NCI-H69 (cell line): ENCODE data around the gene ACTG1.
A peak's percentile ranks its signal among the peaks of the same experiment; 100 is the strongest.
"Not testable (repeated sequence)": the region's sequence is repeated elsewhere in the genome, so short reads cannot be mapped to it uniquely, and the experiment has no call there.

Experiments used
- DNase-seq: peaks from one replicate; lab custom pipeline; 2025; lab: John Stamatoyannopoulos, UW

ACTG1 gene

DNA sequence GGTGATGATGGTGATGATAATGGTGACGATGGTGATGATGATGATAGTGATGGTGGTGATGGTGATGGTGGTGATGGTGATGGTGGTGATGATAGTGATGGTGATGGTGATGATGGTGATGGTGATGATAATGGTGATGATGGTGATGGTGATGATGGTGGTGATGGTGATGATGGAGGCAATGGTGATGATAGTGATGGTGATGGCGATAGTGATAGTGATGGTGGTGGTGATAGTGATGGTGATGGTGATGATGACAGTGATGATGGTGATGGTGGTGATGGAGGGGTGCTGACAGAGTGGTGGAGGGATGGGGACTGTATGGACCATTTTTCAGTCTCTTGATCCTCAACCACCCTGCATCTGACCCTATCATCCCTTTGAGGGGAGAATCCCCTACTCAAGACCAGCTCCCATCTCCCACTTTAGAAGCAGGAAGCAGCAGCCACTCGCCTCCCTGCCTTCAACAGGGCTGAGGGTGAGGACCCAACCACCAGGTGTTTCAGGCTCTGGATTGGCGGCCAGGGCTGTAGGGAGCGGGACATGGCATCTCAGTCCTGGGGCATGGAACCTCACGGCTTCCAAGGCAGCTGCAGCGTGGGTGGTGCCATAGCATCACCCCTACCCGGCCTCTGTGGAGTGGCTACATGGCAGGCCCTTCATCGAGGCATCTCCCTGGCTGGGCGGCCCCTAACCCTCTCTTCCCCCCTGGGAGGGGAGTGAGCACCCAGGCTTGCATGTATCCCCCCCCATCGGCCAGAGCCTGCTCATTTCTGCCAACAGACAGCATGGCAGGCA is 20.1 kb upstream of the ACTG1 start:
- no peak for DNase-seq

DNA sequence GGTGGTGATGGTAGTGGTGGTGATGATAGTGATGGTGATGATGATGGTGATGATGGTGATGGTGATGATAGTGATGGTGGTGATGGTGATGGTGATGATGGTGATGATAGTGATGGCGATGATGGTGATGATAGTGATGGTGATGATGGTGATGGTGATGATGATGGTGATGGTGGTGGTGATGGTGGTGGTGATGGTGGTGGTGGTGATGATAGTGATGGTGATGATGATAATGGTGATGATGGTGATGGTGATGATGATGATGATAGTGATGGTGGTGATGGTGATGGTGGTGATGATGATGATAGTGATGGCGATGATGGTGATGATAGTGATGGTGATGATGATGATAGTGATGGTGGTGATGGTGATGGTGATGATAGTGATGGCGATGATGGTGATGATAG is 19.4 kb upstream of the ACTG1 start:
- DNase-seq, result not testable (repeated sequence)

DNA sequence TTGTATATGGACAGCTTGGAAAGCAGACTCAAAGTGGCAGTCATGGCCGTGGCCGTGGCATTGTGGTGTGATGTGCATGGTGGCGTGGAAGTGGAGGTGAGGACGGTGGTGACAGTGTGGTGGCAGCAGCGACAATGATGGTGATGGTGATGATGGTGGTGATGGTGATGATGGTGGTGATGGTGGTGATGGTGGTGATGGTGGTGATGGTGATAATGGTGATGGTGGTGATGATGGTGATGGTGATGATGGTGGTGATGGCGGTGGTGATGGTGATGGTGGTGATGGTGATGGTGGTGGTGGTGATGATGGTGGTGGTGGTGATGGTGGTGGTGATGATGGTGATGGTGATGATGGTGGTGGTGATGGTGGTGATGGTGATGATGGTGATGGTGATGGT is 18.4 kb upstream of the ACTG1 start:
- not testable (repeated sequence) for DNase-seq

DNA sequence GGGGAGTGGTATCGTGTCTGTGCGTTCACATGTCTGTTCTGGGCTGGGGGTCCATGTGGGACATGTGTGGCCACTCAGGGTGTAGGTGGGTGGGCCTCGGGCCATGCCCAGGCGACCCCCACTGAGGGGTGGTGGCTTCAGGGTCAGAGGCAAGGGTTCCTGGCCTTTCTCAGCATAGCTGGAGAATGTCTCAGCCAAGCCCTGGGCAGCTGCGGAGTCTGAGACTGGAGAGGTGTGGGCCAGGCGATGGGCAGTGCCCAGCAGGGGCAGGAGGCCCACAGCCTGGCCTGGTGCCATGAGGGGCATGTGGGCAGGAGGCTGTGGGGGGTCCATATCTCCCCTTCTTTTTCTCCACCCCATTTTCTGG is 16.8 kb upstream of the ACTG1 start:
- no peak for DNase-seq

DNA sequence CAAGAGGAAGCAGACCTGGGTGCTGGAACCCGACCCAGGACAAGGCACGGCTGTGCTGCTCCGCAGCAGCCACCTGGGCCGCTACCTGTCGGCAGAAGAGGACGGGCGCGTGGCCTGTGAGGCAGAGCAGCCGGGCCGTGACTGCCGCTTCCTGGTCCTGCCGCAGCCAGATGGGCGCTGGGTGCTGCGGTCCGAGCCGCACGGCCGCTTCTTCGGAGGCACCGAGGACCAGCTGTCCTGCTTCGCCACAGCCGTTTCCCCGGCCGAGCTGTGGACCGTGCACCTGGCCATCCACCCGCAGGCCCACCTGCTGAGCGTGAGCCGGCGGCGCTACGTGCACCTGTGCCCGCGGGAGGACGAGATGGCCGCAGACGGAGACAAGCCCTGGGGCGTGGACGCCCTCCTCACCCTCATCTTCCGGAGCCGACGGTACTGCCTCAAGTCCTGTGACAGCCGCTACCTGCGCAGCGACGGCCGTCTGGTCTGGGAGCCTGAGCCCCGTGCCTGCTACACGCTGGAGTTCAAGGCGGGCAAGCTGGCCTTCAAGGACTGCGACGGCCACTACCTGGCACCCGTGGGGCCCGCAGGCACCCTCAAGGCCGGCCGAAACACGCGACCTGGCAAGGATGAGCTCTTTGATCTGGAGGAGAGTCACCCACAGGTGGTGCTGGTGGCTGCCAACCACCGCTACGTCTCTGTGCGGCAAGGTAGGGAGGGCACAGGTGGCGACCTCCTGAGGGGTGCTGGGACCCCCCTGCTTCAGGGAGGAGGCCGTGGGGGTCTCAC is 16.2 kb upstream of the ACTG1 start:
- peak; percentile 78 for DNase-seq

DNA sequence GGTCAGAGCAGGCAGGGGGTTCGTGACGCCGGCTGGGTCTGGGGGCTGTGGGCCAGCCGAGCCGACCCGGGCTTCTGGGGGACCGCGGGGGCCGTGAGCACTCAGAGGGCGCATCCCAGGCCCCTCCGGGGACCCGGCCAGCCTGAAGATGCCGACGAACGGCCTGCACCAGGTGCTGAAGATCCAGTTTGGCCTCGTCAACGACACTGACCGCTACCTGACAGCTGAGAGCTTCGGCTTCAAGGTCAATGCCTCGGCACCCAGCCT is 15.7 kb upstream of the ACTG1 start:
- no peak for DNase-seq

DNA sequence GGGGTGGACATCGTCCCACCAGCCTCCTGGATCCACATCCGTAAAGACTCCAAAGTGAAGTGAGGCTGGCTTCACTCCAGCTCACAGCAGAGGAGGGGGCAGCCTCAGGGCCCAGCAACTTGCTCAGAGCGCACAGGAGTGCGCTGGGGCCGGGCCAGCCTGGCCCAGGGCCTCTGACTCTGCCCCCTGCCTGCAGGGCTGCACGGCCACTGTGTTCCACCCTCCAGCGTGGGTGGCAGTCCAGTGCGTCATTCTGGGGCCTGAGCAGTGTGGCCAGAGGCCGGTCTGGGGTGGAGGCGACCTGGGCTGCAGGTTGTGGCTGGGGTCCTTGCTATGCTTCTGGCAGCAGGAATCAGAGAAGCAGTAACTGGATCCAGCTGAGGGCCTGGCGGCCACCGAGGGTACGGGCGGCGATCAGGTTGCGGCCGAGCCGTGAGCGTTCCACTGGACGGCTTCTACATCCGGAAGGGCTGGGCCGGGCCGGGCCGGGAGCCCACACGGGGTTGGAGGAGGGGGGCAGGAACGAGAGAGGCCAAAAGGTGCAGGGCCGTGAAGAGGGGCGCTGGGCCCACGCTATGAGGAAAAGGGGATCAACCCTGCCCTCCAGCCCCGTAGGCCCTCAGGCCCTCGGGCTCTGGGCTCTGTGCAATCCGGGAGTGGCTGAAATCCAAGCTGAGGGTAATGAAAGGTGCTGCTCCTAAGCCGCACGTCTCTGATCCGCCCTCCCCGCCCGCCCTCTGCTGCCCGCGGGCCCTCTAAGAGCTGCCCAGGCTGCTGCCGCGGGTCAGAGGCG is 15.2 kb upstream of the ACTG1 start, which contains the start of gene FSCN2:
FSCN2 (plus strand) TSS at position 787 of the 793 bp plus-strand sequence. CDS start 155 bp downstream, outside the sequence.
- no peak for DNase-seq

DNA sequence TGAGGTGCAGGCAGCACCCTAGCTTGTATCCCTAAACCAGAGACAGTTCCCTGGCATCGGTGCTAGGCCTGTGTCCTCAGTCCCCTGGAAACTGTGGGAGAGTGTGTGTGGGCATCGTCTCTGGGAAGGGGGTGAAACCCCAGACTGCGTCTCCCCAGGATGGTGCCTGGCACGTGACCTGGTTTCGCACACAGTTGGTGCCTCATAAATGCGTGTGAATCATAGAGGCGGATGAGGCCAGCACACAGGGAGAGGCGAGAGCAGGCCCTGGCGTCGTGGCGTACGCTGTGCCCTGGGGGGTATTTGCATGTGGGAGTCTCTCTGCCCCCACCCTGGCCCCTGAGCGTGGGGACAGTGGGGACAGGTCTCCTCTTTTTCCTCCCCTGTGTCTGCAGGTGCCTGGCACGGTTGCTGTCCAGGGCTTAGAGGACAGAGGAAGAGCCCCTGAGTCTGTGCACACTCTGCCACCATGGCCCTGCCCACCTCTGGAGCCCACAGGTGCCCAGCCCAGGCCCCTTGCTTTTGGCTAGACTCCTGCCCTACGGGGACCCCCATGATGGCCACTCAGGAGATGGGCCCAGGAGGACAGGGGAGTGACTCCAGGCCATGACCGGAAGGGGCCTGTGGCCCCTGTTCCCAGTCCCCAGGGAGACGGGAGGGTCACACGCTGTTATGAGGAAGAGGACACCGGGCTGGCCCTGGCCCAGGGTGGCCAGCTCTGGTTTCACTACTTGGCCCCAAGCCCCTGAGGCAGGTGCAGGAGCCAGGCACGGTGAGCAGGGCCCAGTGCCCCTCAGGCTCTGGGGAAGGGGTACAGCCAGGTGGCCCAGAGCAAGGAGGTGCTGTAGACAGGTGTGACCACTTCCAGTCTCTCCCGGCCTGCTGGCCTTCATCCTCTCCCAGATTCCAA is 14.3 kb upstream of the ACTG1 start:
- no peak for DNase-seq

DNA sequence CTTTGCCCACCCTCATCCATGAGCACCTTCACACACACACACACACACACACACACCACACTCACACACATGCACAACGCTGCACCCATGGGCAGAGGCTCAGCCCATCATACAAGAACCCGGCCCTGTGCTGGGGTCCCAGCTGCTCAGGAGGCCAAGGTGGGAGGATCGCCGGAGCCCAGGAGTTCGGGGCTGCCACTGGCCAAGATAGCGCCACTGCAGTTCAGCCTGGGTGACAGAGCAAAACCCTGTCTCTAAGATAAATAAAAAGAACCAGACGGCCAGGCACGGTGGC is 12.2 kb upstream of the ACTG1 start:
- DNase-seq, result no peak

DNA sequence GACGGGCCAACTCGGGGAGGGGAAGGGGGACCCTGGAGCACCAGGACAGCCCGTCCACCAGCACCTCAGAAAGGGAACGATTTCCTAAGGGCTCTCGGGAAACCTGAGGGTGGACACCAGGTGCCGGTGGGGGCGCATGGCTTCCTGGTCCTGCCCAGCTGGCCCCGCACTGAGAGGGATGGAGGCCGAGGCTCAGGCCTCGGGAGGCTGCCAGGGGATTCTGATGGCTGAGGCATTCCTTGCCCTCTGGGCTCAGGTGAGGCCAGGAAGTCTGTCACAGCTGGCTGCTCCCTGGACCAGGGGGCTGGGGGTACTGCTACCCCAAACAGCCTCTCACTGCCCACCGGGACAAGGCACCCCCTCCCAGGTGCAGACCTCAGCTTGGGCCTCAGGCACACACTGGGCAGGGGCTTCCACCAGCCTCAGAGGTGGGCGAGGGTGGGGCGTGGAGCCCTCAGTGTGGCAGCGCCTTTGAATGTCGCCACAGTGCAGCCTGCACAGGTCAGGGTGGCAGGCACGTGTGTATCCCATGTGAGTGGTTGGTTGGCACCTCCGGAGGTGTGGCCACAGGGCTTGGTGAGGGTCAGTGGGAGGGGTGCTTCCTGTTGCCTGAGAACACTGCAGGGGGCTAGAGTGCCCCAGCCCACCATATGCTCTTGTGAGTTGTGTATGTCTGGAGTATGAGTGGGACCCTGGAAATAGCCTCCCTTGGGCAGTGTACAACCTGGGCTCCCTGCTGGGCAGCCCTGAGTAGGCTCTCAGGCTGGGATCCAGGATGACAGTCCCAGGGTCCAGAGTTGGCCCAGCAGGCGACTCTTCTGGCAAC is 11.7 kb upstream of the ACTG1 start:
- peak; percentile 76 for DNase-seq

DNA sequence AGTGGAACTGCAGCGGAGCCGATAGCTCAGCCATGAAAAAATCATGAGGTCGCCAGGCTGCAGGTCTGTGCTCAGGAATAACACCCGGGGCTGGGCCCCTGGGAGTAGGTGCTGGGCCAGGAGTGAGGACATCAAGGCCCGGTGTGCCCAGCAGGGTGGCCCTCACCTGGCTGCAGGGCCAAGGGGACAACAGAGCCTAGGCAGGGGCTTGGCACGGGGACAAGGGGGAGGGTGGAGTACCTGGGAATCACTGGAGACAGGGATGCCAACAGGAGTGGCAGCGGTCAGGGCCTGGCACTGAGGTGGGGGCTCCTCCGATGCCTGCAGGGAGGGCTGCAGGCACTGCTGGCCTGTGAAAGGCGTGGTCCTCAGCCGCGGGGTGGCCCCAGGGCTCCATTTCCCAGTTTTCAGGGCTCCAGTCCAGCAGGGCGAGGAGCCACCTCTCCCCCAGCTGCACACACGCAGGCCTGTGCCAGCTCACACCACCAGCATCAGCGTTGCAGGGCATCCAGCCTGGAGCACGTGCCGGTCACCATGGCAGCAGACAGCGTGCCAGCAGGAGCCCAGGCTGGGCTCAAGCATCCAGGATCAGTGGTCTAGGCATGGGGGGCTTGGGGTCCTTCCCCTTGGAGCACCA is 10.9 kb upstream of the ACTG1 start:
- DNase-seq, result peak; percentile 90

DNA sequence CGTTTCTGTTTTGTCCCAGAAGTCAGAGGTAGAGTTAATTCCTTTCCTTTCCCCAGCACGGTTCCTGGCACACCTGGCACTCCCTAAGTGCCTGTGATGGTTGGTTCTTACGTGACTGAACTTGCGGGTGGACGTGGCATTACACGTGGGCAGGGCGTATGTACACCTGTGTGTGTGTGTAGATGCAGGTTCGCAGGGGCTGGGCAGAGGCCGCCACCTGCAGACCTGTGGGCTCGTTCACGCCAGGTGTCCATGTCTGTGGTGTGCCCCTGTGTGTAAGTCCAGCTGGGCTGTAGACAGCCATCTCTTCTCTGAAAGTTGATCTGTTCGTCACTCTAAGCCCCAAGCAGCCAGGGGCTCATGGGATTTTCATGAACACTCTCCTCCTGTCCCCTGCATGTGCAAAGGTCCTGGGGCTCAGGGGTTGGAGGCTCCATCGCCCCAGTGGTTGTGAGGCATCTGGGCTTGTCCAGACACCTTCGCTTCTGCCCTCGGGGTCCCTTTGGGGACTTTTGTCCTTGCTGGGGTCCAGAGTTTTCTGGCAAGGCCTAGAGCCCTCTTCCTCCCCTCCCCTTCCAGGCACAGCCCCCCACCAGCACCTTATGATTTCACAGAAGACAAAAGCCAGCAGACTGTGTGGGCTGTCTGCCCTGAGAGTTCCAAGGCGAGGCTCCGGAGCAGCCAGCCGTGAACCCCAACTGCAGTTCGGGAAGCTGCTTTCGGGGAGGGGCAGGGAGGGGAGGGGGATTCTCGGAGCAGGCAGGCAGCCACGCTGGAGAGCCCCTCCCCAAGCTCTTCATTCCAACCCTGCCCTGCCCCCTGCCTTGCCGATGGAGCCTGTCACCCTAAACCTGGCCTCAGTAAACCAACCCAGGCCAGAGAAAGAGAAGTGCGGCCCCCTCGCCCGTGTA is 10.1 kb upstream of the ACTG1 start:
- no peak for DNase-seq

DNA sequence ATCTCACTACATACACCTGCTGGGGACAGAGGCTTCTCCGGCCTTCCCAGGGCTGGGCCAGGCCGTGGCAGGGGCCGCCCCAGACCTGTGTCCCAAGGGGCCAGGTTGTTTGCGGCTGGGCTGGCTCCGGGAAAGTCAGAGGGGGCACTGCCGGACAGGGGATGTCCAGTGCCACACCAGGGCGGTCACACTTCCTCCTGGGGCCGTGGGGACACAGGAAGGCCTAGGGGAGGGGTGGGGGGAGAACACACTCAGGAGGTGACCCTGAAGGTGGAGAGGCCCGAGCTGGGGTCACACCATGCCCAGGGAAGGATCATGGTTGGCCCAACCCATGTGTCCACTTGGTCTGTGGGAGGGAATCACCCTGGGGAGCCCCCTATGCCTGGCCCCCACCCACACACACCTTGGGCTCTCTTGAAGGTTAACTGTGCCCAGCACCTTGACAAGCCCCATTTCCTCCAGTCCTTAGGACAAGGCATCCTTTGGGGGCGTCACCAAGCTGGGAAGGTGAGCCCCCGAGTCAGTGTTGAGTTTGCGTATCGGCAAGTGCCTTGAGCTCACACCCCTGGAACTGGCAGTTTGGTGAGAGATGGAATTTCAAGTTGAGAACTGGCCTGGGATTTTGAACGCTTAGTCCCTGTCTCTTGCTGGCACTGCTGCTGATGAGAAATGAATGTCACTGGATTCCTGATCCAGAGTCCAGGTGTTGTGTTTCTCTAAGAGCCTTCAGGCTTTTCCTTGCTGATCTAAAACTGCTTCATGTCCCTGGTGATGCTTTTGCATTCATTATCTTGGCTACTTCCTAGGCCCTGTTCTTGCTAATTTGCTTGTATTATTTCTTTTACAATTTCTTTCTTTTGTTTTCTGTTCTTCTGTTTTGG is 7.7 kb upstream of the ACTG1 start:
- peak; percentile 35 for DNase-seq

DNA sequence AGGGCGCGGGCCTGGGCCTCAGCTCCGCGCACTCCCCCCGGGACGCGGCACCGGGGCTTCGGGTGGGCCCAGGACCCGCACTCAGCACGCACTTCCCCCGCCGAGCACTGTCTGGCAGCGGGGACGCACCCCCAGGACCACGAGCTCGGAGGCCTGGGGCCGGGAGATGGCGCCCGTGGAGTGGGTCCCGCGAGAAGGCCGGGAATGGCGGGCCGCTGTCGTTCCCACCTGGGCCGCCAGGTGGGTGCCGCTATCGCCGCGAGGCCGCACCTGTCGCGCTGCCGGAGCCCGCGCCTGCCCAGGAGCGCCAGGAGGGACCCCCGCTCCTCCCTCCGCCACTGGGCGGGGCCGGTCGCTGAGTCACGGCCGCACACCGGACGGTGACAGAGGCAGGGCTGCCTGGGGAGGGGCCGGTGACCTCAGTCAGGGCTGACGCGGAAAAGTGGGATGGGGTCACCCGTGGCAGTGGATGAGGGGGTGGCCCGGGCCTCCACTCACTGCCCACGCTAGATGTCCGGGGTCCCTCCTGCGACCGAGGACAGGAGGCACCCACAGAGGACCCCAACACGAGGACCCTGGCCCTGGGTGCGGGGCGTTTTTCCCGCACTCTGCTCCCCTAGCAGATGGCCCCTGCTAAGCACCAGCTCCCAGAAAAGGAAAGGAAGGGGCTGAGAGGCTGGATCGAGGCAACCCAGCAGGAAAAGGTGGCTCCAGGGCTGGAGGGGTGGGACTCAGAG is 6.9 kb upstream of the ACTG1 start:
- peak; percentile 84 for DNase-seq

DNA sequence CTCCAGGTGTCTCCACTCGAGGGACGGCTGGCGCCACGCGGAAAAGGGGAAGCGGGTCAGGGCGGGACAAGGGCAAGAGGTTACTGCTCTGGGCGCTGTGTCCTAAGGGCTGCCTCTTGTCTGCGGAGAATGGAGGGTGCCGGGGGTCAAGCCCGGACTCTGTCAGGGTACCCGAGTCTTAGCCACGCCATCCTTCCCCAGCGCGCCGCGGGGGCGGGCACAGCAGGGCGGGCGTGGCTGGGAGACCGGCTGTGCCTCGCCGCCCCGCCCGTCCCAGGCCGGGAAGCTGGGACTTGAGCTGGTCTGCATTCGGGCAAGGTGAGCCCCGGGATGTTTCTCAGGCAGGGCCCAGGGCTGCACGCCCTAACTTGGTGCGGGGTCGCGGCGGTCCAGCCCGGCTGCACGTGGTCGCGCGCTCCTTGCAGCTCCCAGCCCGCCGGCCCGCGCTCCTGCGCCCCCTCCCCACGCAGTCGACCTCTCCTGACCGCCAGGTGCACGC is 6.2 kb upstream of the ACTG1 start:
- peak; percentile 64 for DNase-seq

DNA sequence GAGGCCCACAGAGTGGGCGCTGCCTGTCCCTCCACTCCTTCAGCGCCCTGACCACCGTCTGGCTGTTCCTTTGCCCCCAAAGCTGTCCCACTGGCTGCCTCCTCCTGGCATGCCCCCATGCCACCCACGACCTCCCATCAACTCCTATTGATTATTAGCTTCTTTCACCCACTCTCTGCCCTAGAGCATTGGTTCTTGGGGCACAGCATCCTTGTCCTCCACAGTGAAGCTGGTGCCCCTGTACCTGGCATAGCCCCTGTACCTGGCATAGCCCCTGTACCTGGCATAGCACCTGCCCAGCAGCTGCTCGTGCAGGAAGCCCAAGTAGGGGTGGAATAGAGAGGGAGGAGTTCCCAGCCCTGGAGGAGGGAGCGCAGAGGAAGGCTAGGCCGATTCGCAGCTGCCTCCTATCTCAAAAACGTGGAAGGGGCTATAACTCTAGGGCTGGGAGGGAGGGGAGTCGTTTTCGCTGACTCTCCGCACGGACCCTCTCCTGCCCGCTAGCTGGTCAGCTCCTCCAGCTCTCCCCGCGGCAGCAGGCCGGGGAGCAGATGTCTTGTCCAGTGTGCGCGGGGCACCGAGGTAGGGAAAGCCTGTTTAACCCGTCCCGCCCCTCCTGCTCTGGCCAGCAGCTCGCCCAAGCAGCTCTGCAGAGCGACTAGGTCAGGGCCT is 5.7 kb upstream of the ACTG1 start:
- DNase-seq, result peak; percentile 56
